GM21360 (cell line): ENCODE measurements around the gene PEX6.
"Not testable (repeated sequence)": the region's sequence is repeated elsewhere in the genome, so short reads cannot be mapped to it uniquely, and the experiment has no call there.

Source experiments
- ATAC-seq: cut with Tn5 transposase; IDR thresholded peaks from one replicate; pipeline ENCODE4 v1.9.1; 2021; ENCODE audit warnings: mild to moderate bottlenecking, moderate library complexity; ENCODE audit not compliant: unreplicated experiment

The PEX6 gene

GRCh38 chr6:42967228-42967627 is 11.8 kb downstream of the PEX6 start:
- no peak for ATAC-seq

- ATAC-seq, result no peak
These were observed 12.4 kb downstream of the PEX6 start for GRCh38 chr6:42966571-42966970.

- no peak for ATAC-seq
These were observed 15.0 kb downstream of the PEX6 start for GRCh38 chr6:42963855-42964605.

GRCh38 chr6:42963179-42963854 is 15.7 kb downstream of the PEX6 start:
- no peak for ATAC-seq

GRCh38 chr6:42962502-42963178 is 16.3 kb downstream of the PEX6 start:
- ATAC-seq, result no peak

GRCh38 chr6:42962096-42962495 is 16.9 kb downstream of the PEX6 start:
- ATAC-seq, result no peak

- no peak for ATAC-seq
These were observed 17.9 kb downstream of the PEX6 start for GRCh38 chr6:42961020-42961470.

GRCh38 chr6:42960243-42961019 is 18.6 kb downstream of the PEX6 start, which contains the start of gene GNMT:
GNMT (plus strand) TSS chr6:42960754; CDS start chr6:42960768, 14 bp downstream.
- ATAC-seq, result no peak

- ATAC-seq, result no peak
These were observed 19.1 kb downstream of the PEX6 start for GRCh38 chr6:42959917-42960242.

GRCh38 chr6:42958125-42958524 is 20.9 kb downstream of the PEX6 start:
- no peak for ATAC-seq

GRCh38 chr6:42954405-42954804 is 24.6 kb downstream of the PEX6 start:
- ATAC-seq, result not testable (repeated sequence)

GRCh38 chr6:42952389-42952788 is 26.6 kb downstream of the PEX6 start:
- no peak for ATAC-seq

- ATAC-seq, result no peak
These were observed 31.0 kb downstream of the PEX6 start for GRCh38 chr6:42947950-42948349.

GRCh38 chr6:42942444-42942843 is 36.5 kb downstream of the PEX6 start:
- no peak for ATAC-seq

- not testable (repeated sequence) for ATAC-seq
These were observed 37.6 kb downstream of the PEX6 start for GRCh38 chr6:42941356-42941755.

- no peak for ATAC-seq
These were observed 38.4 kb downstream of the PEX6 start for GRCh38 chr6:42940493-42941045.

GRCh38 chr6:42939810-42940167 is 39.2 kb downstream of the PEX6 start:
- no peak for ATAC-seq

- ATAC-seq, result no peak
These were observed 39.8 kb downstream of the PEX6 start for GRCh38 chr6:42938987-42939809.

- ATAC-seq, result no peak
These were observed 40.6 kb downstream of the PEX6 start for GRCh38 chr6:42938428-42938796.
